Measurements from ENCODE around the gene DNAJC16. TPM values are rescaled to one million over a fixed set of nuclear protein-coding genes. Genes with fewer than 3 reads are reported as not detected.

The DNAJC16 gene
- total and polyA plus RNA-seq, 2 of the 13 experiments (the other 11 are each of a cell fraction or from before 2014, with no cell fraction given): 11.4 to 15.4 TPM

GRCh38 chr1:15584489-15585363 is 58.1 kb downstream of the DNAJC16 start, which contains the start of gene AGMAT (continued):
- TF ChIP-seq ZXDC (CRISPR knock-in tag; IDR thresholded peaks at IDR 0.05): no peak
- TF ChIP-seq TCF7L2 (IDR thresholded peaks at IDR 0.05; ENCODE audit: low read depth, low read length): no peak
- TF ChIP-seq ZNF687 (CRISPR knock-in tag; IDR thresholded peaks at IDR 0.05): peak; percentile 94
- TF ChIP-seq ZBTB10 (CRISPR knock-in tag; IDR thresholded peaks at IDR 0.05; ENCODE audit: borderline replicate concordance): peak; percentile 99
- TF ChIP-seq ZNF709 (CRISPR knock-in tag; IDR thresholded peaks at IDR 0.05): 0 out of 2 replicates have a peak, but pooled peaks have one; percentile 72
- peak; percentile 91 for TF ChIP-seq PHF21A (CRISPR knock-in tag; IDR thresholded peaks at IDR 0.05)
- TF ChIP-seq ARID4A (CRISPR knock-in tag; IDR thresholded peaks at IDR 0.05; ENCODE audit: borderline replicate concordance): peak; percentile 80; the same call in 1 of the 2 replicates
- TF ChIP-seq ZNF160 (CRISPR knock-in tag; IDR thresholded peaks at IDR 0.05): peak; percentile 80; the same call in 1 of the 2 replicates
- TF ChIP-seq CCDC6 (CRISPR knock-in tag; IDR thresholded peaks at IDR 0.05): no peak; the same call in none of the 2 replicates
- no peak for TF ChIP-seq RBAK (CRISPR knock-in tag; IDR thresholded peaks at IDR 0.05)
- peak; percentile 75 for TF ChIP-seq HMG20B (CRISPR knock-in tag; conservative IDR thresholded peaks at IDR 0.05)
- TF ChIP-seq KDM3A (CRISPR knock-in tag; IDR thresholded peaks at IDR 0.05; ENCODE audit: low read depth): peak; percentile 98
- TF ChIP-seq KDM5A (IDR thresholded peaks at IDR 0.05; ENCODE audit: borderline replicate concordance, low read length): 0 out of 2 replicates have a peak, but pooled peaks have one; percentile 23
- peak; percentile 96 for TF ChIP-seq SALL1 (CRISPR knock-in tag; IDR thresholded peaks at IDR 0.05)

Measured in HepG2 (cell line).